HG03095 (cell line): ENCODE data around the gene STXBP5L.
"Not testable (repeated sequence)": the region's sequence is repeated elsewhere in the genome, so short reads cannot be mapped to it uniquely, and the experiment has no call there.

ENCODE experiments used
- ATAC-seq: cut with Tn5 transposase; IDR thresholded peaks from one replicate; pipeline ENCODE4 v1.9.1; 2021; ENCODE audit warnings: moderate library complexity; ENCODE audit not compliant: unreplicated experiment

Gene STXBP5L

DNA sequence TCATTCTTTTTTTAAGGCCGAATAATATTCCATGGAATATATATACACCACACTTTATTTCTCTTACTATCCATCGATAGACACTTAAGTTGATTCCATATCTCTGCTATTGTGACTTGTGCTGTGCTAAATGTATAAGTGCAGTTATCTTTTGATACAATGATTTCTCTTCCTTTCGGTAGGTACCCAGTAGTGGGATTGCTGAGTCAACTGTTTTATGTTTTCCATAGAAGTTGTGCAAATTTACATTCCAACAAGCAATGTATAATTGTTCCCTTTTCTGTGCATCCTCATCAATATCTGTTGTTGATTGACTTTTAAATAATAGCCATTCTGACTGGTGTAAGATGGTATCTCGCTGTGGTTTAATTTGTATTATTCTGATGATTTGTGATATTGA, 81.0 kb downstream of the STXBP5L start:
- no peak for ATAC-seq

DNA sequence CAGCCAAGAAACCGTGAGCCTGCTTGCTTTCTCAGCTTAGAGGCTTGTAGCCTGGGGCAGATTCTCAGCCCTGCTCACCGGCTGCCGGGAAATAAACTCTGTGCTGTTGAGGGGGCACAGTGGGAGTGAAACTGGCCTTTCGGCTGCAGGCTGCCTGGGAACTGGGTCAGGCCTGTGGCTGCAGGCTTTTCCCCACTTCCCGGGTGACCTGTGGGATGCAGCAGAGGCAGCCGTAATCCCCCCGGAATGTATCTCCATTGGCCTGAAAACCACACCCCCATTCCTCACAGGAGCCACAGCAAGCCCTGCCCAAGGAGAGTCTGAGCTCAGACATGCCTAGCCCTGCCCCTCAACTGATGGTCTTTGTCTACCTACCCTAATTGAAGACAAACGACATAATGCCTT, 110.9 kb downstream of the STXBP5L start:
- ATAC-seq, result no peak

DNA sequence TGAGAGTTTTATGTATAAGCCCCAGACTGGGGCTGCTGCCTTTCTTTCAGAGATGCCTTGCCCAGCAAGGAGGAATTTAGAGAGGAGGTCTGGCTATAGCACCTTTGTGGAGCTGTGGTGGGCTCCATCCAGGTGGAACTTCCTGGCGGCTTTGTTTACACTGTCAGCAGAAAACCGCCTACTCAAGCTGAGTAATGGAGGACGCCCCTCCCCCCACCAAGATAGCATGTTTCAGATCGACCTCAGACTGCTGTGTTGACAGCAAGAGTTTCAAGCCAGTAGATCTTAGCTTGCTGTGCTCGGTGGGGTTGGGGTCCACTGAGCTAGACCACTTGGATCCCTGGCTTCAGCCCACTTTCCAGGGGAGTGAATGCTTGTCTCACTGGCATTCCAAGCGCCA, 155.6 kb downstream of the STXBP5L start:
- no peak for ATAC-seq

DNA sequence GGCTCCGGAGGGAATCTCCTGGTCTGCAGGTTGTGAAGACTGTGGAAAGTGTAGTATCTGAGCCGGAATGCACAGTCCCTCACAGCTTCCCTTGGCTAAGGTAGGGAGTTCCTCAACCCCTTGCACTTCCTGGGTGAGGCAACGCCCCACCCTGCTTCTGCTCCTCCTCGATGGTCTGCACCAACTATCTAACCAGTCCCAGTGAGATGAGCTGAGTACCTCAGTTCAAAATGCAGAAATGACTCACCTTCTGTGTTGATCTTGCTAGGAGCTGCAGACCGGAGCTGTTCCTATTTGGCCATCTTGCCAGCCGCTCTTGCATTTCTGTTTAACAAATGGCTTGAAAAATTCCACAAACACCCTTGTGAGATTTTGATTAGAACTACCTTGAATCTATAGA, 156.1 kb downstream of the STXBP5L start:
- no peak for ATAC-seq

DNA sequence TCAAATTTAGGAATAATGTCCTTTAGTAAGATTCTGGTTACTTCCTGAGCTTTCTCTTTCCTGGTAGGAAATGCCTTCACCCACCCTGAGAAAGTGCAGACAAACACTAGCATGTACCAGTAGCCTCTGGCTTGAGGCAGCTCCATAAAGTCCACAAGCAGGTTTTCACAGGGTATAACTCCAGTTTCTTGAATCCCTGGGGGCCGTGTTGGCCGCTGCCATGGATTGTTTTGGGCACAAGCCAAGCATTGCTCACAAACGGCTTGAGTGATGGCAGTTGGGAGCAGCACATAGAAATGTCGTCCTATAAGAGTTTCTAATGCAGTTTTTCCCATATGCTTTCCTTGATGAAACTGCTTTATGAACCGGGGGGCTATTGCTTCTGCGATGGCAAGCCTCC, 164.1 kb downstream of the STXBP5L start:
- ATAC-seq, result no peak

DNA sequence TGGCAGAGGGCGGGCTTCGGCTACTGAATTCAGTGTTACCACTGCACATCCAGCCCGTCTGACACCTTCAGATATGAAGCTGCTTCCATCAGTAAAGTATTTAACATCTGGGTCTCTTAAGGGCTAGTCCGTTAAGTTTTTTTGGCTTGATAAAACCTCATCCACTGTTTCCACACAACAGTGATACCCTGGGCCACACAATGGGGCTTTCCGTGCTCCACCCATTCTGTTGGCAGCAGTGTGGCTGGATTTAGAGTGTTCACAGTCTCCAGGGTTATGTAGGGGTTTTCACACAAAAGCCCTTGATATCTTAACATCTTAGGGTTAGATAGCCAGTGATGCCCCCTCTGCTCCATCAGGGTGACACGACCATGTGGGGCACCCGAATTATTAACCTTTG, 165.0 kb downstream of the STXBP5L start:
- no peak for ATAC-seq

DNA sequence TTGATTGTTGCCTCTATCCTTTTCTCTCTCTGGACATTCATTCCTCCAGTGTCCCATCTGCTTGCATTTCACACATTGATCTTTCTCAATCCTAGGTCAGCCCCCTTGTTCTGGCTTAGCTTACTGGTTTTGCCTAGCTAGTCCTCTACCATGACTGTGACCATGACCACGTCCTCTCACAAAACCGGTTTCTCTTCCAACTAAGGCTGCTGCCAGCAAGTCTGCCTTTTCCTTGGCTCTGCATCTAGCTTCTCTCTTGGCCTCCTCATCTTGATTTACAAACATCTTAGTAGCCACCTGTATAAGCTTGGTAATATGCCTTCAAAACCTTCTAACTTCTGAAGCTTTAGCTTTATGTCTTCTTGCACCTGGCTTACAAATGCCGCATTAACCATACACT, 167.2 kb downstream of the STXBP5L start:
- ATAC-seq, result no peak

DNA sequence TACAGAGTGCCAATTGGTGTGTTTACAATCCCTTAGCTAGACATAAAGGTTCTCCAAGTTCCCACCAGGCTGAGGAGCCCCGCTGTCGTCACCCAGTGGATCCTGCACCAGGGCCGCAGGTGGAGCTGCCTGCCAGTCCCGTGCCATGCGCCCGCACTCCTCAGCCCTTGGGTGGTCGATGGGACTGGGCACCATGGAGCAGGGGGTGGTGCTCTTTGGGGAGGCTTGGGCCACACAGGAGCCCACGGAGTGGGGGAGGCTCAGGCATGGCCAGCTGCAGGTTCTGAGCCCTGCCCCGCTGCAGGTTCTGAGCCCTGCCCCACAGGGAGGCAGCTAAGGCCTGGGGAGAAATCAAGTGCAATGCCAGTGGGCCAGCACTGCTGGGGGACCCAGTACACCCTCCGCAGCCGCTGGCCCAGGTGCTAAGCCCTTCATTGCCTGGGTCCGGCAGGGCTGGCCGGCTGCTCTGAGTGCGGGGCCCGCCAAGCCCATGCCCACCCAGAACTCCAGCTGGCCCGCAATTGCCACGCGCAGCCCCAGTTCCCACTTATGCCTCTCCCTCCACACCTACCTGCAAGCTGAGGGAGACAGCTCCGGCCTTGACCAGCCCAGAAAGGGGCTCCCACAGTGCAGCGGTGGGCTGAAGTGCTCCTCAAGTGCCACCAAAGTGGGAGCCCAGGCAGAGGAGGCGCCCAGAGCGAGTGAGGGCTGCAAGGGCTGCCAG, 170.5 kb downstream of the STXBP5L start:
- not testable (repeated sequence) for ATAC-seq

DNA sequence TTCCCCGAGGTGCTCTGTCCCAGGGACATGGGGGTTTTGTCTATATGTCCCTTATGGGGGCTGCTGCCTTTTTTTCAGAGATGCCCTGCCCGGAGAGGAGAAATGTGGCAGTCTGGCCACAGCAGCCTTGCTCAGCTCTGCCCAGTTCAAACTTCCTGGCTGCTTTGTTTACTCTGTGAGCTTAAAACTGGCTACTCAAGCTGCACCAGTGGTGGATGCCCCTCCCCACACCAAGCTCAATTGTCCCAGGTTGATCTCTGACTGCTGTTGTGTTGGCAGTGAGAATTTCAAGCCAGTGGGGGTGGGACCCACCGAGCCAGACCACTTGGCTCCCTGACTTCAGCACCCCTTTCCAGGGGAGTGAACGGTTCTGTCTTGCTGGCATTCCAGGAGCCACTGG, 188.9 kb downstream of the STXBP5L start:
- no peak for ATAC-seq

DNA sequence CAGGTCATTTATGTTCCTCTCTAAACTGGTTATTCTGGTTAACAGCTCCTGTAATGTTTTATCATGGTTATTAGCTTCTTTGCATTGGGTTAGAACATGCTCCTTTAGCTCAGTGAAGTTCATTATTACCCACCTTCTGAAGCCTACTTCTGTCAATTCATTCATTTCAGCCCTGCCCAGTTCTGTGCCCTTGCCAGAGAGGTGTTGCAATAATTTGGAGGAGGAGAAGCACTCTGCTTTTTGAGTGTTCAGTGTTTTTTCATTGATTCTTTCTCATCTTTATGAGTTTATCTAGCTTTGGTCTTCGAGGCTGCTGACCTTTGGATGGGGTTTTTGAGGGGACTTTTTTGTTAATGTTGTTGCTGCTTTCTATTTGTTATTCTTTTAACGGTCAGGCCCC, 203.1 kb downstream of the STXBP5L start:
- ATAC-seq, result not testable (repeated sequence)

DNA sequence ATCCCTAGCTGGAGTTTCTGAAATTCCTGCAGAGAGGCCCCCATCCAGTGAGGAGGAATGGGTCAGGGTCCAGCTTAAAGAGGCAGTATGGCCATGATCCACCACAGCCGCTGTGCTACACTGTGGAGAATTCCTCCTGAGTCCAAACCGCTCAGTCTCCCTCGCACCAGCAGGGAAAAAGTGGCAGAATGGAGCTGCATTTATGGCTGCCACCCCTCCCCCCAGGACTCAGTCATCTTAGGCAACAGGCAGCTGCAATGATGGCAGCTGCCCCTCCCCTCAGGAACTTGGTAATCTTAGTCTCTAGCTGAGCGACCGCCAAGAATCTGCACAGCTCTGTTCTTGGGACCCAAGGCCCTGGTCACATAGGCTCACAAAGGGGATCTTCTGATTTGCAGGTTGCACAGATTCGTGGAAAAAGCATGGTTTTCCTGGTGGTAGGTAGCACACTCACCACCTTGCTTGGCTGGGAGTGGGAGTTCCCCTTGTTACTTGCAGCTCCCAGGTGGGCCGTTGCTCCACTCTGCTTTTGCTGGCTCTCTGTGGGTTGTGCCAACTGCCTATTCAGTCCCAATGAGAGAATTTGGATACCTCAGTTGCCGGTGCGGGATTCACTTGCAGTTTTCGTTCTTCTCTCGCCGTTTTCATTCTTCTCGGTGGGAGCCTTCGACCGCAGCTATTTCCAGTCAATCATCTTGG, 204.1 kb downstream of the STXBP5L start:
- ATAC-seq, result no peak

DNA sequence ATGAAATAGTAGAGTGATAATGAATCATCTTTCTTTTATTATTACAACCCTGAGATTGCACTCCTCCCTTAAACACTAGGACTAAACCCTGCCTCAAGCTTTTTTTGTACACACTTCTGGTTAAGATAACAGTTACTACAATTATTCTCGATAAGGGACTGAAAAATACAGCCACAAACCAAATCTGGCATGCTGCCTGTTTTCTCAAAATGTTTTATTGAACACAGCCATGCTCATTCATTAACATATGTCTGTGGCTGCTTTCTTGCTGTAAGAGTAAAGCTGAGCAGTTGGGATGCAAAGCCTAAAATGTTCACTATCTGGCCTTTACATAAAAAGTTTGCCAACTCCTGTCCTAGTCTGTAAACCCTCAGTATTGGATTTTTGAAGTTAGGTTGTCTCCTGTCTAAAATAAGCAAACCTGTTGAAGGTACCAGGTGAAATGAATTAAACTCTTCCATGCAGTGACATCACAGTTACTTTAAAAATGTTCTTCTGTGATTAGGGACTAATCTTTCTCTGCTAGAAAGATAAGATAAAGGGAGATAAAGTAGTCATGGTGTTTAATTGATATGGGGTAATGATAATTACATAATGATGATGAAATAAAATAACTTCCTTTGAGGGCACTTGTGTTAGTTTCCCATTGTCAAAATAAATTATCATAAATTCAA, 218.2 kb downstream of the STXBP5L start:
- ATAC-seq, result no peak

DNA sequence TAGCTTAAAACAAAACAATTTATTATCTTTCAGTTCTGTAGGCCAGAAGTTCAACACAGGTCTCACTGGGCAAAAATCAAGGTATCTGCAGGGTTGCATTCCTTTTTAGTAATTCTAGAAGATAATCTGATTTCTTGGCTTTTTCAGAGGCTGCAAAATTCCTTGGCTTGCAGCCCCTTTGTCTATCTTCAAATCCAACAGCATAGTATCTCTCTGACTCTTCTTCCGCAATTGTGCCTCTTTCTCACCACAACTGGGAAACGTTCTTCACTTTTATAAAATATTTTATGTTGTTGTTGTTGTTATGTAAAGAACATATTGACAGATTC, 218.7 kb downstream of the STXBP5L start:
- ATAC-seq, result no peak

DNA sequence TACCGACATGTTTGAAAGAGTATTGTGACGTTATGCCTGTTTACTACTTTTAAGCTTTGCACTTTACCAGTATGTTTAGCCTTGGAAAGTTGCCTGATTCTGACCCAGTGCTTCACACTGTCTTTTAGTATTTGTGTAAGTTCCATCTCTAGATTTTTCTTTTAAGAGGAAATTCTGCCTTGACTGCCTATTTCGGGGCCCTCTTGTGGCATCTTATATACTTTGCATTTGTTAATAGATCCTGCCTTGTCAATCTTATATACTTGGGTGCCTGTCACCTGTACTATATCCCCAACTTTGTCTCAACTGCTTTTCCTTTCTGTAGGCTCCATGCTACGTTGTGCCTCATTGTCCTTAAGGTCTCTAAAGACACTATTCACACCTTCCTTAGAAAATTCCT, 244.6 kb downstream of the STXBP5L start:
- ATAC-seq, result no peak

DNA sequence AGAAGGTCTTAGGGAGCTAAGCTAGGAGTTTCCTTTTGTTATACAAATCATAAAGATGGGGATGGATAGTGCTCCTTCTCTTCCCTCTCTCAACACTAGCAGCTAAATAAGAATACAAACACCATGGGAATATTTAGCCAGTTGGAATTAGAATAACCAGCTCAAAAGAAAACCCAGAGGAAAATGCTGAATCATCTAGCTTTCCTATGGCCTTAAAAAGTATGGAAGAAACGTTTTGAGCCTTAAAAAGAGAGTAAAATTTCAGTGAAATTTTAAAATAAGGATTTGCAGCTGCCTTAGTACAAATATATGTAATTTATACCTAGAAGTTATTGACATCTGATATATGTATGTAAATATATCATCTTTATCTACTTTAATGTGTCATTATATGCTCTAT, 245.8 kb downstream of the STXBP5L start:
- ATAC-seq, result no peak

DNA sequence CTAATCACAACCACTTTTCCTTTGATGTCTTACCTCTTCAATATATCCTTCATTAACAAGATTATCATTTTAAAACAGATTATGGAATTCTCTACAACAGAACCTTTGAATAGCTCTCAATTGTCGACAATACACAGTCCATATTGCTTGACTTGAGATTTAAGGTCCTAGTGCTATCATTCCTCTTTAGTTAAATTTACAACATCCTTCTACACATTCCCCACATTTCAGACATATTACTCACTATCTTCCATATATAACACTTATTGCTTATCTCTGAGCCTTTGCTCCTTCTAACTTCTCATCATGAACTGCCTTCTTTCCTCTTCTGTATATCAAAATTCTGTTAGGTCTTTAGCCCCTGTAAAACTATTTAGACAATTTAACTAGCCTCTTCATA, 247.0 kb downstream of the STXBP5L start:
- no peak for ATAC-seq

DNA sequence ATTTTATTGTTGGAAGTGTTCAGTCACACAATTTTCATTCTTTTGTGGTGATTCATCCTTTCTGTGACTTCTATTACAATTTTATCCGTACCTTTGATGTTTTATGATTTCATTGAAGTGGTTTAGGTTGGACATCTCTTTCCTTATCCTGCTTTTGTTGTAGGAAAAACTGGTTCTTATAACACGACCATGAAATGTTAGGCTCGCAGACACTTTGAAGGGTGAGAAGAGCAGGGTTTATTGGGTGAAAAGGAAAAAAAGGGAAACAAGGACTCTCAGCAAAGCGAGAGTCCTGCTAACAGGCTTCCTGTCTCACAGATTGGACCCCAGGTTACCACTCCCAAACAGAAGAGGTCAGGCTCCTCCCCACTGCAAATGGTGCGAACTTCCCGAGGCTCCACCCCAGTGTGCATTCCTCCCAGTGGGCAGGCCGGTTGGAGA, 257.4 kb downstream of the STXBP5L start:
- no peak for ATAC-seq

DNA sequence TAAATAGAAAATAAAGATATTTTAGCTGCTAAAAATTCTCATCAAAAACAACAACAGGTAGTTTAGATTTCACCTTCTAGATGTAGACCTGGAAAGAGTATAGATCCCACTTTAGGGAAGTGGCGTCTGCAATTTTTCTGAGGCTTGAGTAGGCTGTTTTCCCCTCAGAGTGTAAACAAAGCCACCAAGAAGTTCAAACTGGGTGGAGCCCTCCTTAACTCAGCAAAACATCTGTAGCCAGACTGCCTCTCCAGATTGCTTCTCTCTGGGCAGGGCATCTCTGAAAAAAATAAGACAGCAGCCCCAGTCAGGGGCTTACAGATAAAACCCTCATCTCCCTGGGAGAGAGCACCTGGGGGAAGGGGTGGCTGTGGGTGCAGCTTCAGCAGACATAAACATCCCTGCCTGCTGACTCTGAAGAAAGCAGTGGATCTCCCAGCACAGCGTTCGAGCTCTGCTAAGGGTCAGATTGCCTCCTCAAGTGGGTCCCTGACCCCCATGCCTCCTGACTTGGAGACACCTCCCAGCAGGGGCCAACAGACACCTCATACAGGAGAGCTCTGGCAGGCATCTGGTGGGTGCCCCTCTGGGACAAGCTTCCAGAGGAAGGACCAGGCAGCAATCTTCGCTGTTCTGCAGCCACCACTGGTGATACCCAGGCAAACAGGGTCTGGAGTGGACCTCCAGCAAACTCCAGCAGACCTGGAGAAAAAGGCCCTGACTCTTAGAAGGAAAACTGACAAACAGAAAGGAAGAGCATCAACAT, 259.6 kb downstream of the STXBP5L start:
- ATAC-seq, result no peak

DNA sequence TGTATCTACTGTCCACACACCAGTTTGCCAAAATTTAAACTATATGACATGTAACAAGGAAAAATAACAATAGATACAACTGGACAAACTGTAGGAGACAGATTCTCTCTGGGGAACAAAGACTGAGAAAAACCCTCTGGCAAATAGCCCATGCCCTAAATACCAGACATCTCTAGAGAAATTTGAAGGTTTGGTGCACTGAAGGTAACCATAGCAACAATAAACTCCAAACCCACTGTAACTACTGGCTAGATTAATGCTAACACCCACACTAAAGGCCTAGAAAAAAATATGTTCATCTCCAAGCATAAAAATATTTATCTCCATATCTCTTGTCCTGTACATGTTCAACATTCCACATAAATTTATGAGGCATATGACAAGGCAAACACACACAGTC, 267.1 kb downstream of the STXBP5L start:
- no peak for ATAC-seq

DNA sequence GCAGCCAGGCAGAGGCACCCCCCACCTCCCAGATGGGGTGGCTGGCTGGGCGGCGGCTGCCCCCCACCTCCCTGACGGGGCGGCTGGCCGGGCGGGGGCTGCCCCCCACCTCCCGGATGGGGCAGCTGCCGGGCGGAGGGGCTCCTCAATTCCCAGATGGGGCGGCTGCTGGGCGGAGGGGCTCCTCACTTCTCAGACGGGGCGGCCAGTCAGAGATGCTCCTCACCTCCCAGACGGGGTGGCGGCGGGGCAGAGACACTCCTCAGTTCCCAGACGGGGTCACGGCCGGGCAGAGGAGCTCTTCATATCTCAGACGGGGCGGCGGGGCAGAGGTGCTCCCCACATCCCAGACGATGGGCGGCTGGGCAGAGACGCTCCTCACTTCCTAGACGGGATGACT, 282.6 kb downstream of the STXBP5L start:
- not testable (repeated sequence) for ATAC-seq

DNA sequence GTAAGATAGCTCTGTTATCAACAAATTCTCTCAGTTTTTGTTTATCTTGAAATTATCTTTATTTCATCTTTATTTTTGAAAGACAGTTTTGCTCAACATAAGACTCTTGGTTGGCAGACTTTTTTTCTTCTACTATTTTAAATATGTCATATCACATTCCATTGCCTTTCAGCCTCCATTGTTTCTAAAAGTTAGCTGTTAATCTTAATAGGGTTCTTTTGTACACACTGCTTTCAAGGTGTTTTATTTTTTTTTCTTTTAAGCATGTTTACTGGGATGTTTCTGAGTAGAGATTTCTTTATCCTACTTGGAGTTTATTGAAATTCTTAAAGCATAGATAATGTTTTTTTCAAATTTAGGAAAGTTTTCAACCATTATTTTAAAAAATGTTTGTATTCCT, 294.6 kb downstream of the STXBP5L start:
- ATAC-seq, result no peak

DNA sequence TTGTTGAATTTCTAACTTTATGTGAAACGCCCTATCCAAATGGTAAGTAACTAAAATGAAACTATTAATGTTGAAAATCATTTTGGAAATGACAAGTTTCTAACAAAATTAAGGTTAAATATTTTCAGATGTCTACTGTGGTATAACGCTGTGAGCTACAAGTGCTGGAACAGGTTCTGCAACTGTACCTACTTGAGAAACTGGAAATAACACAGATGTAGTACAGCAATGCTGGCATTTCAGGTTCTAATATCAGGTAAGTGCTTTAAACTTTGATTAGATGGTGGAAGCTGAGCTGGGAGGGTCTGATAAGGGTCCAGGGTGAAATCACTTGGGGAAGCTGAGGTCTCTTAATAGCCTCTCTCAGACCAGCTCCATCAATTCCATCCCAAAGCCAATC, 315.1 kb downstream of the STXBP5L start:
- no peak for ATAC-seq
